B cell (primary cell): Measurements from ENCODE around the gene CMYA5.

Experiments
- EZH2 ChIP-seq: IDR thresholded peaks from 2 replicates; pipeline ENCODE4 v1.6.1; 2012; ENCODE audit warnings: borderline replicate concordance, low read depth, mild to moderate bottlenecking, moderate library complexity, low read length; ENCODE audit not compliant: insufficient read depth, poor library complexity, severe bottlenecking
- TF ChIP-seq, protein P1 (sequence below): fragments of 200-600 bp; IDR thresholded peaks from one replicate; pipeline ENCODE4 v1.8.0; 2022; ENCODE audit warnings: antibody characterized with exemption, mild to moderate bottlenecking

DNA sequence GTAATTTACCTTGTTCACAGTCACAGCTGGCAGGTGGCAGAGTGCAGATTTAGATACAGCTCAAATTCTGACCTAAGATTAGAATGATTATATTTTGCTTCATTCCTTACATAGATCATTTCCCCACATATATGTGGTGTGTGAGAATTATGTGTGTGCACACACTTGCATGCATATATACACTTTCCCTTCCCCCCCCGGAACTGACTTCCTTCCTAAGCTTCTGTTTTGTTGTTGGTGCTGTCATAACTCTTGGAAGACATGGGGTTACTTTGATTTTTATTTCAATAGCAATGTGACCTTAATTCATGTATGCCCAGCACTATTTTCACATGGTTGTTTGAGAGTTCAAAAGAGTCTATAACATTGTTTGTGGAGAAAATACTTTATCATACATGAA, 112.8 kb downstream of the CMYA5 start:
- TF ChIP-seq, protein P1, sequence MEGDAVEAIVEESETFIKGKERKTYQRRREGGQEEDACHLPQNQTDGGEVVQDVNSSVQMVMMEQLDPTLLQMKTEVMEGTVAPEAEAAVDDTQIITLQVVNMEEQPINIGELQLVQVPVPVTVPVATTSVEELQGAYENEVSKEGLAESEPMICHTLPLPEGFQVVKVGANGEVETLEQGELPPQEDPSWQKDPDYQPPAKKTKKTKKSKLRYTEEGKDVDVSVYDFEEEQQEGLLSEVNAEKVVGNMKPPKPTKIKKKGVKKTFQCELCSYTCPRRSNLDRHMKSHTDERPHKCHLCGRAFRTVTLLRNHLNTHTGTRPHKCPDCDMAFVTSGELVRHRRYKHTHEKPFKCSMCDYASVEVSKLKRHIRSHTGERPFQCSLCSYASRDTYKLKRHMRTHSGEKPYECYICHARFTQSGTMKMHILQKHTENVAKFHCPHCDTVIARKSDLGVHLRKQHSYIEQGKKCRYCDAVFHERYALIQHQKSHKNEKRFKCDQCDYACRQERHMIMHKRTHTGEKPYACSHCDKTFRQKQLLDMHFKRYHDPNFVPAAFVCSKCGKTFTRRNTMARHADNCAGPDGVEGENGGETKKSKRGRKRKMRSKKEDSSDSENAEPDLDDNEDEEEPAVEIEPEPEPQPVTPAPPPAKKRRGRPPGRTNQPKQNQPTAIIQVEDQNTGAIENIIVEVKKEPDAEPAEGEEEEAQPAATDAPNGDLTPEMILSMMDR = no peak
- TF ChIP-seq EZH2 = no peak
